Measurements from ENCODE around the gene HNRNPF. TPM values are rescaled to one million over a fixed set of nuclear protein-coding genes. Genes with fewer than 3 reads are reported as not detected.

The HNRNPF gene
- total RNA-seq, 2 donors from 2014 or later: 283 to 299 TPM

- TF ChIP-seq CTCF (conservative IDR thresholded peaks at IDR 0.05): peak; percentile 34
- H3K27ac Mint-ChIP-seq: peak overlapping the region; percentile 99
- DNase-seq: no peak
- Histone ChIP-seq H3K9me3 (ENCODE audit: control insufficient read depth, low read length) (no peaks in the 10 kb centered on the region), H3K27ac (ENCODE audit: low read depth, low read length) (peak overlapping the region; percentile 95), H3K36me3 (ENCODE audit: control insufficient read depth, insufficient read depth, low read length) (peaks cover 17% of the 10 kb centered on the region), H3K4me1 (ENCODE audit: control insufficient read depth, insufficient read depth, low read length) (peaks cover 6% of the 10 kb centered on the region), H3K27me3 (ENCODE audit: control insufficient read depth, insufficient read depth, low read length, poor library complexity, severe bottlenecking) (no peaks in the 10 kb centered on the region), H3K4me3 (ENCODE audit: low read length) (peak overlapping the region; percentile 91), H3K9ac (ENCODE audit: extremely low read depth, low read length, poor library complexity, severe bottlenecking) (peak overlapping the region; percentile 96)
- peaks cover 9% of the 10 kb centered on the region for H3K36me3 Mint-ChIP-seq (ENCODE audit: low read depth)
- H3K4me3 Mint-ChIP-seq: peak overlapping the region; percentile 93
- no peaks in the 10 kb centered on the region for H3K27me3 Mint-ChIP-seq (ENCODE audit: insufficient read depth)
- H3K9me3 Mint-ChIP-seq: no peaks in the 10 kb centered on the region
- H3K4me1 Mint-ChIP-seq: peaks cover 11% of the 10 kb centered on the region
- WGBS, 2 experiments (ENCODE audit: insufficient coverage in 1 of 2, insufficient read length in 1 of 2): 0 to 1% methylated on average over 6 to 31 of the region's 31 CpGs
These were observed 666 bp downstream of the HNRNPF start for GRCh38 chr10:43408331-43408709.

- H3K36me3 Mint-ChIP-seq (ENCODE audit: low read depth): peaks cover 14% of the 10 kb centered on the region
- no peaks in the 10 kb centered on the region for H3K9me3 Mint-ChIP-seq
- Histone ChIP-seq H3K27ac (ENCODE audit: low read depth, low read length) (peak overlapping the region; percentile 95), H3K9ac (ENCODE audit: extremely low read depth, low read length, poor library complexity, severe bottlenecking) (peak overlapping the region; percentile 96), H3K4me1 (ENCODE audit: control insufficient read depth, insufficient read depth, low read length) (peaks cover 6% of the 10 kb centered on the region), H3K27me3 (ENCODE audit: control insufficient read depth, insufficient read depth, low read length, poor library complexity, severe bottlenecking) (no peaks in the 10 kb centered on the region), H3K4me3 (ENCODE audit: low read length) (peak overlapping the region; percentile 91), H3K36me3 (ENCODE audit: control insufficient read depth, insufficient read depth, low read length) (peaks cover 19% of the 10 kb centered on the region), H3K9me3 (ENCODE audit: control insufficient read depth, low read length) (no peaks in the 10 kb centered on the region)
- H3K27ac Mint-ChIP-seq: peak overlapping the region; percentile 99
- H3K27me3 Mint-ChIP-seq (ENCODE audit: insufficient read depth): no peaks in the 10 kb centered on the region
- DNase-seq: peak; percentile 89
- 1 to 2% methylated on average over 21 to 56 of the region's 56 CpGs for WGBS, 2 experiments (ENCODE audit: insufficient coverage in 1 of 2, insufficient read length in 1 of 2)
- peak; percentile 72 for TF ChIP-seq CTCF (conservative IDR thresholded peaks at IDR 0.05)
- peak overlapping the region; percentile 93 for H3K4me3 Mint-ChIP-seq
- H3K4me1 Mint-ChIP-seq: peaks cover 17% of the 10 kb centered on the region
These were observed 1.2 kb downstream of the HNRNPF start for GRCh38 chr10:43407576-43408330.

GRCh38 chr10:43407148-43407575 lies 1.8 kb downstream of the HNRNPF start:
- Mint-ChIP-seq H3K27ac (peak overlapping the region; percentile 99), H3K9me3 (no peaks in the 10 kb centered on the region), H3K27me3 (ENCODE audit: insufficient read depth) (no peaks in the 10 kb centered on the region), H3K4me1 (peaks cover 23% of the 10 kb centered on the region), H3K36me3 (ENCODE audit: low read depth) (peaks cover 16% of the 10 kb centered on the region), H3K4me3 (peak overlapping the region; percentile 93)
- H3K27ac ChIP-seq (ENCODE audit: low read depth, low read length): peak overlapping the region; percentile 95
- H3K9me3 ChIP-seq (ENCODE audit: control insufficient read depth, low read length): no peaks in the 10 kb centered on the region
- no peak for TF ChIP-seq CTCF (conservative IDR thresholded peaks at IDR 0.05)
- peaks cover 19% of the 10 kb centered on the region for H3K36me3 ChIP-seq (ENCODE audit: control insufficient read depth, insufficient read depth, low read length)
- H3K4me1 ChIP-seq (ENCODE audit: control insufficient read depth, insufficient read depth, low read length): peaks cover 6% of the 10 kb centered on the region
- H3K9ac ChIP-seq (ENCODE audit: extremely low read depth, low read length, poor library complexity, severe bottlenecking): peak overlapping the region; percentile 96
- peak overlapping the region; percentile 91 for H3K4me3 ChIP-seq (ENCODE audit: low read length)
- 0% methylated on average over 2 to 59 of the region's 59 CpGs for WGBS, 2 experiments (ENCODE audit: insufficient coverage in 1 of 2, insufficient read length in 1 of 2)
- no peaks in the 10 kb centered on the region for H3K27me3 ChIP-seq (ENCODE audit: control insufficient read depth, insufficient read depth, low read length, poor library complexity, severe bottlenecking)
- peak; percentile 66 for DNase-seq
